GM12872 (cell line): ENCODE results near the gene COL7A1.

Experiments used
- TF ChIP-seq, protein P1 (sequence below): IDR thresholded peaks from 3 replicates; pipeline ENCODE4 v1.5.1; 2011; ENCODE audit warnings: low read depth, mild to moderate bottlenecking, low read length, moderate library complexity; ENCODE audit not compliant: insufficient read depth

COL7A1 gene

DNA sequence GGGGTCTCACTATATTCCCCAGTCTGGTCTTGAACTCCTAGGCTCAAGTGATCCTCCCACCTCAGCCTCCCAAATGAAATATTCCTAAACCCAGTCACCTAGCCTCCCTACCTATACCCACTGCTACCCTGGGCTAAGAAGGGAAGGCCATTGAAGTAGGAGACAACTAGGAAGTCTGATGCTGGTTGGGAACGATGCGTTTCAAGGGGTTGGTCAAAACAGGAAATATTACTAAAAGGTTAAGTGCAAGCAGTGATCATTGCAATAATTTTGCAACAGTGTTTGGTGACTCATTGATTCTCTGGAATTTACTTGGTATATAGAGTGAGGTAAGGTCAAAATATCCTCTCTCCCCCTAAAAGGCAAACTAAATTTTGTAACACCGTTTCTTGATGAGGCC, 18.9 kb upstream of the COL7A1 start:
- TF ChIP-seq, protein P1, sequence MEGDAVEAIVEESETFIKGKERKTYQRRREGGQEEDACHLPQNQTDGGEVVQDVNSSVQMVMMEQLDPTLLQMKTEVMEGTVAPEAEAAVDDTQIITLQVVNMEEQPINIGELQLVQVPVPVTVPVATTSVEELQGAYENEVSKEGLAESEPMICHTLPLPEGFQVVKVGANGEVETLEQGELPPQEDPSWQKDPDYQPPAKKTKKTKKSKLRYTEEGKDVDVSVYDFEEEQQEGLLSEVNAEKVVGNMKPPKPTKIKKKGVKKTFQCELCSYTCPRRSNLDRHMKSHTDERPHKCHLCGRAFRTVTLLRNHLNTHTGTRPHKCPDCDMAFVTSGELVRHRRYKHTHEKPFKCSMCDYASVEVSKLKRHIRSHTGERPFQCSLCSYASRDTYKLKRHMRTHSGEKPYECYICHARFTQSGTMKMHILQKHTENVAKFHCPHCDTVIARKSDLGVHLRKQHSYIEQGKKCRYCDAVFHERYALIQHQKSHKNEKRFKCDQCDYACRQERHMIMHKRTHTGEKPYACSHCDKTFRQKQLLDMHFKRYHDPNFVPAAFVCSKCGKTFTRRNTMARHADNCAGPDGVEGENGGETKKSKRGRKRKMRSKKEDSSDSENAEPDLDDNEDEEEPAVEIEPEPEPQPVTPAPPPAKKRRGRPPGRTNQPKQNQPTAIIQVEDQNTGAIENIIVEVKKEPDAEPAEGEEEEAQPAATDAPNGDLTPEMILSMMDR = no peak

DNA sequence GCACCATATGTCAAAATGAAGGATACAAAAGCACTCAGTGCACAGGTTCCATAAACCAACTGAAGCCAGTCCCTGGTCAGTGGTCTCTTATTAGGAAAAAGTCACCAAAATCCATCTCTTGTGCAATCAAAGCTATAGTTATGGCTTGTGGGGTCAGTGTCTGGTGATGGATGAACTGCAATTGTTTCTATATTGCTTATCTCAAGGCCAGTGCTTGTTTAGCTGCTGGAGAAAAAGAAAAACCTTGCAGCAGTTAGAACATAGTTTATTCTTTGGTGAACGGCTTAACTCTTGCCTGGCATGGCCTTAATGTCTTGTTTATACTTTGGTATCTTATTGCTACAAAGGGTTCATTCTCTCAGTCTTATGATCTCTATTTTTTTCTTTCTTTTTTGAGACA, 17.2 kb upstream of the COL7A1 start:
- TF ChIP-seq, protein P1 = no peak

GRCh38 chr3:48609088-48610005, 14.2 kb upstream of the COL7A1 start, which contains the start of gene UQCRC1:
UQCRC1 (minus strand) TSS chr3:48609646; CDS start chr3:48609620, 26 bp downstream.
- TF ChIP-seq, protein P1 = peak; percentile 80

GRCh38 chr3:48607519-48607918, 12.4 kb upstream of the COL7A1 start:
- TF ChIP-seq, protein P1 = no peak

- TF ChIP-seq, protein P1 = no peak
Measured at GRCh38 chr3:48601622-48601994, 6.5 kb upstream of the COL7A1 start.

DNA sequence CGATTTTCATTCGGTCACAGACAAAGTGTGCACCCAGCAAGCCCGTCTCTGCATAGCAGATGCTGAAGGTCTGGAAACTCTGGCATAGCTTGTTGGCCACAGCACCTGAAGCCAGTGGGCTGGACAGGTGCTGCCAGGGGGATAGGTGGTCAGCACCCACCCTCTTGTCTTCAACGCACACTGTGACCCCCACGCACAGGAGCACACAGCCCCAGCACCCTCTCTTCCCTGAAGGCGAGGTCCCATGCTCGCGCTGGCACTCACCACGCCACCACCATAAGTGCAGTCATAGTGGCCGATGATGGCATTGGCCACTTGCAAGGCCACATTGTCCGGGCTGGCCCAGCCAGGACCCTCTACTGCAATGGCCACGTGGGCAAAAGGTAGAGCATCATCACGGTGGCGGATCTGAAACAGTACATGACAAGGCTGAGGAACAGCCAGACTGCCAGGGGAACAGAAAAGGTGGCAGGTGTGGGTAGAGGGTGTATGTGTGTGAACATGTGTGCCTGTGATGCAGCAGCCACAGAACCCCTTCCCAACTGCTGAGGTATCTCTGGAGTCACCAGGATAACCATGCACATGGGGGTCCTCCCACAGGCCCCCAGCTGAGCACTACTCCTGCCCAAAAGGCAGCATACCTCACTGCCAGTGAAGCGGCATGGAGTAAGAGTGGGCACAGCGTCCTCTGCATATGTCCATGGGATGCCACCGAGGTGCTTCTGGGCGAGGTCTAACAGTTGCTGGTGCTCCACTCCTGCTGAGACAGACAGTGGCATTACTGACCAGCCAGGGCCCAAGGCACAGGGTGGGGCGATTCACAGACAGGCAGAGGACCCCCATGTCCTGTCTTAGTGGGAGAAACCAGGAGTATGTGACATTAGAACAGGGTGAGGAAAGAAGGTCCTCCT, 5.8 kb upstream of the COL7A1 start:
- TF ChIP-seq, protein P1 = no peak

GRCh38 chr3:48599509-48600285, 4.6 kb upstream of the COL7A1 start:
- TF ChIP-seq, protein P1 = no peak
